HEK293 (cell line): ENCODE measurements around the gene TAF6L.

Experiments
- BCL11A ChIP-seq: fragments of 450-650 bp; formaldehyde crosslinking; IDR thresholded peaks from 2 replicates; pipeline ENCODE4 v1.5.1; 2016; ENCODE audit warnings: low read depth, missing biosample characterization, missing genetic modification characterization
- FEZF1 ChIP-seq: fragments of 450-650 bp; formaldehyde crosslinking; IDR thresholded peaks from 2 replicates; pipeline ENCODE4 v1.5.1; 2016; ENCODE audit warnings: missing biosample characterization, missing genetic modification characterization
- IKZF3 ChIP-seq: fragments of 450-650 bp; IDR thresholded peaks from 2 replicates; pipeline ENCODE4 v1.5.0; 2018; ENCODE audit warnings: missing biosample characterization, mild to moderate bottlenecking, missing genetic modification characterization, moderate library complexity
- KLF1 ChIP-seq: fragments of 450-650 bp; formaldehyde crosslinking; IDR thresholded peaks from 2 replicates; pipeline ENCODE4 v1.5.1; 2016; ENCODE audit warnings: missing biosample characterization, missing genetic modification characterization
- KLF17 ChIP-seq: fragments of 450-650 bp; formaldehyde crosslinking; IDR thresholded peaks from 2 replicates; pipeline ENCODE4 v1.5.1; 2016; ENCODE audit warnings: missing biosample characterization, missing genetic modification characterization
- OVOL3 ChIP-seq: fragments of 450-650 bp; formaldehyde crosslinking; IDR thresholded peaks from 2 replicates; pipeline ENCODE4 v1.5.1; 2016; ENCODE audit warnings: missing biosample characterization, missing genetic modification characterization
- PATZ1 ChIP-seq: fragments of 450-650 bp; formaldehyde crosslinking; IDR thresholded peaks from 2 replicates; pipeline ENCODE4 v1.5.1; 2016; ENCODE audit warnings: missing biosample characterization, missing genetic modification characterization
- SCRT1 ChIP-seq: fragments of 450-650 bp; formaldehyde crosslinking; IDR thresholded peaks from 2 replicates; pipeline ENCODE4 v1.5.1; 2016; ENCODE audit warnings: missing biosample characterization, missing genetic modification characterization, borderline replicate concordance
- SCRT2 ChIP-seq: fragments of 450-650 bp; formaldehyde crosslinking; IDR thresholded peaks from 2 replicates; pipeline ENCODE4 v1.5.1; 2016; ENCODE audit warnings: missing biosample characterization, missing genetic modification characterization
- YY1 ChIP-seq: fragments of 450-650 bp; formaldehyde crosslinking; IDR thresholded peaks from 2 replicates; pipeline ENCODE4 v1.5.1; 2018; ENCODE audit warnings: missing biosample characterization, missing genetic modification characterization
- ZBTB11 ChIP-seq: fragments of 450-650 bp; formaldehyde crosslinking; conservative IDR thresholded peaks from 2 replicates; pipeline ENCODE4 v1.5.1; 2016; ENCODE audit warnings: low read depth, missing biosample characterization, missing genetic modification characterization
- ZBTB17 ChIP-seq: fragments of 450-650 bp; formaldehyde crosslinking; IDR thresholded peaks from 2 replicates; pipeline ENCODE4 v1.5.1; 2016; ENCODE audit warnings: missing biosample characterization, missing genetic modification characterization
- ZBTB20 ChIP-seq: fragments of 450-650 bp; formaldehyde crosslinking; IDR thresholded peaks from 2 replicates; pipeline ENCODE4 v1.5.1; 2016; ENCODE audit warnings: missing biosample characterization, missing genetic modification characterization
- ZBTB49 ChIP-seq: fragments of 450-650 bp; formaldehyde crosslinking; IDR thresholded peaks from 2 replicates; pipeline ENCODE4 v1.5.1; 2016; ENCODE audit warnings: missing biosample characterization, missing genetic modification characterization, low read depth
- ZEB2 ChIP-seq: fragments of 450-650 bp; formaldehyde crosslinking; IDR thresholded peaks from 2 replicates; pipeline ENCODE4 v1.5.1; 2016; ENCODE audit warnings: missing biosample characterization, missing genetic modification characterization
- ZFP37 ChIP-seq: fragments of 450-650 bp; formaldehyde crosslinking; IDR thresholded peaks from 2 replicates; pipeline ENCODE4 v1.5.1; 2016; ENCODE audit warnings: missing biosample characterization, missing genetic modification characterization
- ZIC2 ChIP-seq: fragments of 450-650 bp; formaldehyde crosslinking; IDR thresholded peaks from 2 replicates; pipeline ENCODE4 v1.5.1; 2016; ENCODE audit warnings: missing biosample characterization, missing genetic modification characterization
- ZNF10 ChIP-seq: fragments of 450-650 bp; formaldehyde crosslinking; IDR thresholded peaks from 2 replicates; pipeline ENCODE4 v1.5.1; 2017; ENCODE audit warnings: missing biosample characterization, missing genetic modification characterization
- ZNF114 ChIP-seq: fragments of 450-650 bp; formaldehyde crosslinking; IDR thresholded peaks from 2 replicates; pipeline ENCODE4 v1.5.0; 2017; ENCODE audit warnings: missing biosample characterization, missing genetic modification characterization
- ZNF132 ChIP-seq: fragments of 450-650 bp; formaldehyde crosslinking; IDR thresholded peaks from 2 replicates; pipeline ENCODE4 v1.5.1; 2017; ENCODE audit warnings: missing biosample characterization, missing genetic modification characterization, borderline replicate concordance
- ZNF174 ChIP-seq: fragments of 450-650 bp; formaldehyde crosslinking; IDR thresholded peaks from 2 replicates; pipeline ENCODE4 v1.5.0; 2017; ENCODE audit warnings: missing biosample characterization, mild to moderate bottlenecking, missing genetic modification characterization
- ZNF24 ChIP-seq: fragments of 450-650 bp; formaldehyde crosslinking; IDR thresholded peaks from 2 replicates; pipeline ENCODE4 v1.5.1; 2016; ENCODE audit warnings: missing biosample characterization, missing genetic modification characterization
- ZNF280C ChIP-seq: fragments of 450-650 bp; formaldehyde crosslinking; IDR thresholded peaks from 2 replicates; pipeline ENCODE4 v1.5.1; 2016; ENCODE audit warnings: missing biosample characterization, missing genetic modification characterization
- ZNF354C ChIP-seq: fragments of 450-650 bp; formaldehyde crosslinking; IDR thresholded peaks from 2 replicates; pipeline ENCODE4 v1.5.1; 2016; ENCODE audit warnings: missing biosample characterization, missing genetic modification characterization, low read depth, borderline replicate concordance
- ZNF426 ChIP-seq: fragments of 450-650 bp; formaldehyde crosslinking; IDR thresholded peaks from 2 replicates; pipeline ENCODE4 v1.5.1; 2017; ENCODE audit warnings: missing biosample characterization, missing genetic modification characterization, mild to moderate bottlenecking, inconsistent platforms, moderate library complexity
- ZNF626 ChIP-seq: fragments of 450-650 bp; sonication (Bioruptor Pico); formaldehyde crosslinking; IDR thresholded peaks from 2 replicates; pipeline ENCODE4 v1.5.1; 2018; ENCODE audit warnings: missing biosample characterization, missing genetic modification characterization, inconsistent platforms
- ZNF777 ChIP-seq: fragments of 450-650 bp; formaldehyde crosslinking; IDR thresholded peaks from 2 replicates; pipeline ENCODE4 v1.5.1; 2017; ENCODE audit warnings: missing biosample characterization, missing genetic modification characterization, borderline replicate concordance
- ZNF785 ChIP-seq: fragments of 450-650 bp; formaldehyde crosslinking; IDR thresholded peaks from 2 replicates; pipeline ENCODE4 v1.5.1; 2016; ENCODE audit warnings: missing biosample characterization, missing genetic modification characterization
- ZNF843 ChIP-seq: fragments of 450-650 bp; formaldehyde crosslinking; IDR thresholded peaks from 2 replicates; pipeline ENCODE4 v1.5.1; 2016; ENCODE audit warnings: missing biosample characterization, missing genetic modification characterization
- ZSCAN30 ChIP-seq: fragments of 450-650 bp; IDR thresholded peaks from 2 replicates; pipeline ENCODE4 v1.5.1; 2018; ENCODE audit warnings: missing biosample characterization, mild to moderate bottlenecking, missing genetic modification characterization, moderate library complexity

Gene TAF6L

GRCh38 chr11:62786318-62787004 lies 15.3 kb downstream of the TAF6L start (continued):
- TF ChIP-seq ZNF24 = no peak
- TF ChIP-seq KLF17 = no peak
- no peak for TF ChIP-seq ZNF777 (tag by site-specific recombination)
- peak; percentile 84 for TF ChIP-seq ZEB2 (tag by site-specific recombination)
- TF ChIP-seq ZIC2 (tag by site-specific recombination) = no peak
- TF ChIP-seq SCRT1 (tag by site-specific recombination) = no peak
- no peak for TF ChIP-seq ZBTB49 (tag by site-specific recombination)
- TF ChIP-seq ZNF280C = no peak
- TF ChIP-seq ZBTB17 (tag by site-specific recombination) = no peak
- TF ChIP-seq KLF1 = no peak
- TF ChIP-seq IKZF3 (tag by site-specific recombination) = no peak
- no peak for TF ChIP-seq OVOL3
- no peak for TF ChIP-seq ZBTB11 (tag by site-specific recombination)
- TF ChIP-seq FEZF1 (tag by site-specific recombination) = no peak
- TF ChIP-seq ZNF426 (tag by site-specific recombination) = no peak
- peak; percentile 67 for TF ChIP-seq ZBTB20 (tag by site-specific recombination)
- TF ChIP-seq ZNF114 (tag by site-specific recombination) = no peak
- peak; percentile 47 for TF ChIP-seq SCRT2 (tag by site-specific recombination)
- TF ChIP-seq BCL11A (tag by site-specific recombination) = peak; percentile 66; the same call in 1 of the 2 replicates
- TF ChIP-seq ZNF174 (tag by site-specific recombination) = no peak
- no peak for TF ChIP-seq ZNF626 (tag by site-specific recombination)
- TF ChIP-seq PATZ1 (tag by site-specific recombination) = peak; percentile 53
- TF ChIP-seq ZSCAN30 (tag by site-specific recombination) = no peak; the same call in 1 of the 2 replicates
- TF ChIP-seq ZNF843 (tag by site-specific recombination) = no peak
- TF ChIP-seq ZNF354C (tag by site-specific recombination) = no peak
- TF ChIP-seq ZNF785 = no peak
- peak; percentile 51; the same call in 1 of the 2 replicates for TF ChIP-seq ZFP37 (tag by site-specific recombination)
- no peak; the same call in 1 of the 2 replicates for TF ChIP-seq YY1
- TF ChIP-seq ZNF132 (tag by site-specific recombination) = no peak
- no peak for TF ChIP-seq ZNF10 (tag by site-specific recombination)
